DMS114 treated with DMSO at 0.1 percent for 48 hours (cell line): Measurements from ENCODE around the gene TRAPPC2L.

Experiments used
- DNase-seq: peaks from one replicate; lab custom pipeline; 2025; ENCODE audit not compliant: unreplicated experiment; lab: John Stamatoyannopoulos, UW

TRAPPC2L gene

GRCh38 chr16:88874938-88875599 is 18.1 kb downstream of the TRAPPC2L start:
- no peak for DNase-seq

GRCh38 chr16:88875703-88876234 is 18.8 kb downstream of the TRAPPC2L start:
- DNase-seq = no peak

- no peak for DNase-seq
These were observed 20.1 kb downstream of the TRAPPC2L start for GRCh38 chr16:88876942-88877526.

DNA sequence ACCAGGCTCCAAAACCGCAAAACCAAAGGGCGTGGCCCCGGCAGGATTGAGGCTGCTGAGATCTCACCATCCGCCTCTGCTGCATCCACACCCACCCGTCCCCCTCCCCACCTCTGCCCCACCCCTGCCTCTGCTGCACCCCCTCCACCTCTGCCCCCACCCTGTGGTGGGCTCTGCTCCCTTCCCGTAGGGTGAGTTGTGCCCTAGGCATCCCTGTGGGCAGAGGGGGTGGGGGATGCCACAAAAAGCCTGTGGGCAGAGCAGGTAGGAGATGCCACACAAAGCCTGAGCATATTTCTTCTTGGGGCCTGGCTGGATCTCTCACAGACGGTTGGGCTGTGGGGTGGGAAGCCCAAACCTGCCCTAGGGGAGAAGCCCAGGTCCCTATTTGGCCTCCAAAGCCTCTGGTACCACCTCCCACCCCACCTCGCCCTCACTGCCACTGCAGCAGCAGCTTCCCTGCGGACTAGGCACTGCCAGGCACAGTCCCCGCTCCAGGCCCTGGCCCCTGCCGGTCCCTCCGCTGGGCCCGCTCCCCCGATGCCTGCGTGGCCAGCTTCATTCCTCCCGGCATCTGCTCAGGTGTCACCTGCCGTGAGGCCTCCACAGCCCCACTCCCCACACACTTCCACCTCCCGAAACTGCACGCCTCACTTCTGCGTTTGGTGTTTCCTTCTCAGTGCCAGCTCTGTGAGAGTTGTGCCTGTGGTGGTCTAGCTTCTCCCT is 20.8 kb downstream of the TRAPPC2L start:
- DNase-seq = no peak

DNA sequence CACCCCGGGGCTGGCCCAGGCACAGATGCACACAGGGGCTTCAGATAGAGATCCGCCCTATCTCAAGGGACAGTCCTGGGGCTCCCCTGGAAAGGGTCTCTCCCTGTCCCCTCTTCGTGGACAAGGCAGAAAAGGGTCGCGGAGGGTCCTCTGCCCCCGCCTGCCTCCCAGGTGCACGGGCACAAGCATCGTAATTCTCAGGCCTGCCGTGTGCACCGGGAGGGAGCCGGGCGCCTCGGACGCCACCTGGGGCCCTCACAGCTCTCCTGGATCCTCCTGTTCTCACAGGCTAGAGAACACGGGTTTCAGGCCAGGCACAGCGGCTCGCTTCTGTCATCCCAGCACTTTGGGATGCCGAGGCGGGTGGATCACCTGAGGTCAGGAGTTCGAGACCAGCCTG is 21.4 kb downstream of the TRAPPC2L start:
- no peak for DNase-seq

DNA sequence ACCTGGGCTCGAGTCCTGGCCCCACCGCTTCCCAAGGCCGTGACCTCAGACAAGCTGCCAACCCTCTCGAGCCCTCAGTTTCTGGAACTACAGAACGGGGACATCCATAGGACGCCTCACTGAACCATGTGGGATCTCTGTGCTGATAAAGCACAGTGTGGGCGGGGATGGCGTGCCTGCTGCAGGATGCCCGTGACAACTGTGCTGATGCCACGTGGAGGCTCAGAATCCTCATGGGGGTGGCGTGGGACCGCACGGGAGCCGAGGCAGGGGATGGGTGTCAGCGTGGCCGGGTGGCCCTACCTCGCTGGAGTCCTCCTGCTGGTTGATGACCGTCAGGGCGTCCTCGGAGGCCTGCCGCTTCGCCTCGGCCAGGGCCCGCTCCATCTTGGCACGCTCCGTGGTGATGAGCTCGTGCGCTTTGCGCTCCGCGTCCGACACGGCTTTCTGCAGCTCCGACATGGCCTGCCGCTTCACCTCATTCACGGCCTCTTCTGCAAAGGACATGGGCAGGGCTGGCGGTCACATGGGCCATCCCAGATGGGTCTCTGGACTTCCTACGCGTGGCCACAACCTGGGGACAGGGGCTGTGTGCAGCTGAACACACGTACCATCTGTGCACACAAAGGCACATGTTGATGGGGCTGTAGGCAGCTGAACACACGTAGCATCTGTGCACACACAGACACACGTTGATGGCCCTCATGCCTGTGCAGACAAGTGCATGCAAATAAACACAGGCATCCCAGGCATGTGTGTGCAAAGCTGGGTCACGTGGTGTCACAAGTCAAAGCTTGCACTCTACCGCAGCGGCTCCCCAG is 22.2 kb downstream of the TRAPPC2L start:
- DNase-seq = no peak

- DNase-seq = no peak
These were observed 22.8 kb downstream of the TRAPPC2L start for GRCh38 chr16:88879788-88880055.

DNA sequence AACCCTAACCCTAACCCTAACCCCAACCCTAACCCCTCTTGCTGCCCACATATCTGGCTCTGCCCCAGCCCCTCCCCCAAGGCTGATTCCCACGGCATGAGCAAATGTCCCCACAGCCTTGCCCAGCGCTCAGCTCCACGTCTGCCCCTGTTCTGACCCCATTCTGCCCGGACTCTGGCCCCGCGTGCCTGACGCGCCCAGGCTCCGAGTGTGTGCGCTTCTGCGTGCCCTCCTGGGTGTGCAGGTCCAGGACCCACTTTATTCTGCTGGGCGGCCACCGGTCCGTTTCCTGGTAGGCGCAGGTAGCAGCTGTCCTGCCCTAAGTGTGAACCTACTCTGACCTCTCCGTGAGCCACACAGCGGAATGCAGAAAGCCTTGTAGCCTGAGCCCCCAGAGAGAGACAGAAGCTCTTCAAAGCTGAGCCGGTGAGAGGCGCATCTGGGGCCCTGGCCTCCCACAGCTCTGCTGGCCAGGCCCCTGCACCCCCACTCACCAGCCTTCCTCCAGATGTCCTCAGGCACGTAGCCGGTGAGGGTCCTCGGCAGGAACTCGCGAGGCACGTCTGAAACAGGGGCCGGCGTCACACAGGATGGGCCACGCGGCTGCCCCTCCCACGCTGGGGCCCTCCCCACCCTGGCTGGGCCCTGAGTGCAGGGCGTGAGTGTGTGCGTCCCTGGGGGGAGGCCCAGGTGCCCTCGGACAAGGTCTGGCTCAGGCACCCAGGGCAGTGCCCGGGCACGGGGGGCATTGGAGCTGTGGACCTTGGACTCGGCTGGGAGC is 23.5 kb downstream of the TRAPPC2L start:
- no peak for DNase-seq

GRCh38 chr16:88881007-88881615 is 24.2 kb downstream of the TRAPPC2L start:
- no peak for DNase-seq

DNA sequence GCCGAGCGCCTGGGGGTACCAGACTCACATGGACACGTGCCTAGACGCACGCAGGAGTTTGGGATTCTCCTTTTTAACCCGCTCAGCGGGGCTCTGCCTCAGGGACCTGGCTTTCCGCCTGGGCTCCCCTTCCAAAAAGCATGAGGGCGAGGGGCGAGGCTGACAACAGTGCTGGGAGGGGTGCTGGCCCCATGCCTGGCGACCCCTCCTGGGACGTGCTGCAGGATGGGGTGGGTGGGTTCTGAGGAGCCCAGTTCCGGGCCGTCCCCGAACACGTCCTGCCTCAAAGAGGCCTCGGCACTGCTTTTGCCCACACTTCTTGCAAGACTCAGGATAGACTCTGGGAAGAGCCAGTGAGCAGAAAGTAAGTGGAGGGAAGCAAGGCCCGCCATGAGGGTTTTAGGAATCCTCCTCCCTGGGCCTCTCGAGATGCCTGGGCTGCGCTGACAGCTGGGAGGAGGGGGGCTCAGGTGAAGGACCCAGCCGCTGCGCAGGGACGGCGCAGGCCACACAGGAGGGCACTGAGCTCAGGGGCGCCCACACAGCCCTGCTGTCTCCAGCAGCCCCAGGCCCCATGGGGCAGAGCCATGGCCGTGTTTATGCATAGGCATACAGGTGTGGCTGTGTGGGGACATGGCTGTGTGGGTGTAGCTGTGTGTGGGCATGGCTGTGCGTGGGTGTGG is 24.9 kb downstream of the TRAPPC2L start:
- no peak for DNase-seq

GRCh38 chr16:88882358-88883030 is 25.6 kb downstream of the TRAPPC2L start:
- DNase-seq = no peak

DNA sequence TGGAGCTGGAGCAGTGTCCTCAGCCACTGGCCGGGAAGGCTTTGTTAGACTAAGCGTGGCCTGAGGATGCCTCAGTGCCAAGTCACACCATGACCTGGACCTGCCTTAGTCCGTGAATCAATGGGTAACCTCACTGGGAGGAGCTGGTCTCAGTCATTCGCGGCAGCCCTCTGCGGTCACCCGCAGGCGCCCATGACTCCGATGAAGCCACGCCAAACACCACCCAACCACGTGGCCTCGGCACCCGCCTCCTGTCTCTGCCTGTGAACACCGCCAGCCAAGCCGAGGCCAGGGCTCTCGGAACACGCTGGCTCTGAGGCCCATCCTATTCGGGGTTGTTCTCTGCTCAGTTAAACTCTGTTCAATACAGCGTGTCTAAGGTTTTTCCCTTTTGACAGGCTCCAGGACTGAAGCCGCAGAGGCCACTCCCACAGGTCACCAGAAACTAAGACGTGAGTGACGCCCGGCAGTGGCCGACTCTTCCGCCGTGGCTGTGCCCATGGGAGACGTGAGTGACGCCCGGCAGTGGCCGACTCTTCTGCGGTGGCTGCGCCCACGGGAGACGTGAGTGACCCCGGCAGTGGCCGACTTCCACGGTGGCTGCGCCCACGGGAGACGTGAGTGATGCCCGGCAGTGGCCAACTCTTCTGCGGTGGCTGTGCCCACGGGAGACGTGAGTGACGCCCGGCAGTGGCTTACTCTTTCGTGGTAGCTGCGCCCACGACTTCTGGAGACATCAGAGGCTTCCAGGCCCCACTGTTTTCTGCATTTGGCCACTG is 26.4 kb downstream of the TRAPPC2L start:
- no peak for DNase-seq

DNA sequence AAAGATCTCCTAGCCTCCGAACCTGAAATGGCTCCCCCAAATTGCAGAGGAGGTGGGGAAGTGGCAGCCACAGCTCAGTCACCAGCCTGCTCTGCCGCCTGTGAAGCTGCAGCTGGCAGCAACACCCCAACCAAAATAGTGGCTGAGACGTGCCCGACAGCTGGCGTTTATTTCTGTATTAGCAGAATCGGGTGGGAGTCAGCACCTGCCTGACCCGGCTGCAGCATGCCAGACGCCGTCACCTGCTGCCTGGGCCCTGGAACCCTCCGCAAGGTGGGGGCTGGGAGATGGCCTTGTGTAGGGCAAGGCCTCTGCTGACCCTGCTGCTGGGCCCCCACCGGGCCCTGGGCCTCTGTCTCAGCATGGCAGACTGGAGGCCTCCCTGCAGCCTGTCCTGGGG is 27.0 kb downstream of the TRAPPC2L start:
- no peak for DNase-seq

DNA sequence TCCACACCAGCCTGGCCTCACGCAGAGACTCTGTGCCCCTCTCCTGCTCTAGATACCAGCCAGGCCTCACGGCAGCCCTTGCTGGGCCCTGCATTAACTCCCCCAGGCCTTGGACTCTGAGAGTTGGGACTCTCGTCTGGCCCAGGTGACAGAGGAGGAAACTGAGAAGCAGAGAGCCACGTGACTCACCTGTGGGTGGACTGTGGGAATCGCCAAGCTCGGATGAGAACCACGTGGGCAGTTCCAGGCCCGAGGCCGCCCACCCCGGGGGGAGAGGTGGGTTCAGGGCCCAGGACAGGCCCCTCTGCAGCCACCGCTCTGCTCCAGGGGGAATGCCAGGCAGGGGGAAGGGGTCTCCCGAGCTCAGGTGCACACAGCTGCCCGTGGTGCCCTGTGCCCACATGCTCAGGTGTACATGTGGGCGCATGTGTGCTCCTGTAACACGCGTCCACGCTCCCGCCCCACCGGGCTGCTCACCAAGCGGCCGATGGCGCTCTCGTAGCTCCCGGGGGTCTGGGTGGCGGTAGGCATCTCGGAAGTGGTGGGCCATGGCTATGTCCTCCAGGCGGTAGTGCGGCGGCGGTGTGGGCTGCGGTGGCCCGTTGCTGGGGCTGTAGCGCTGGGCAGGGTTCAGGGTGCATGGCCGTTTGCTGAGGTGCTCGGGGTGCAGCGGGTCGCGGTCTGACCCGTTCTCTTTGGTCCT is 27.8 kb downstream of the TRAPPC2L start:
- no peak for DNase-seq

- DNase-seq = no peak
These were observed 28.9 kb downstream of the TRAPPC2L start for GRCh38 chr16:88885693-88886280.

DNA sequence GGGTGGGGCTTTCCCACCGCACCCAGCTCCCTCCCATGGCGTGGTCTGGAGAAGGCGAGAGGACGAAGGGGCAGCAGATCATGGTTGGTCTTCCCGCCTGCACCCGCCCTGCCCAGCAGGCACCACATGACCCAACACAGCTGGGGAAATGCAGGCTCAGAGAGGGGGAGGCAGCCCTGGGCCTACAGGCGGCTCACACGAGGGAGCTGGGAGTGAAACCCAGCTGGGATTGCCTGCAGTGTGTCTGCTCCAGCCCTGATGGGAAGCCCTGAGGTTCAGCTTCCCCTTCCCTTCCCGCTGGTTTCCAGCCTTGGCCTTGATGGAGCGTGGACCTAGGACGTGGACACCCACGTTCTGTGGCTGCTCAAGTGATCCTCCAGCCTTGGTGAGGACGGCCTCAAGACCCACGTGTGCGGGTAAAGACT is 29.5 kb downstream of the TRAPPC2L start:
- DNase-seq = no peak

- no peak for DNase-seq
These were observed 30.1 kb downstream of the TRAPPC2L start for GRCh38 chr16:88886845-88887521.
